ENCODE results near the gene UPF2. TPM values are rescaled to one million over a fixed set of nuclear protein-coding genes. Genes with fewer than 3 reads are reported as not detected.

UPF2 gene
- polyA plus RNA-seq, 1 donor = 21.3 TPM

GRCh38 chr10:11881477-11882417 is 160.9 kb downstream of the UPF2 start:
- no peak for DNase-seq (ENCODE audit: low read depth)

GRCh38 chr10:11881030-11881476 is 161.6 kb downstream of the UPF2 start:
- no peak for DNase-seq (ENCODE audit: low read depth)

GRCh38 chr10:11880151-11881029 is 162.2 kb downstream of the UPF2 start:
- DNase-seq (ENCODE audit: low read depth) = no peak

GRCh38 chr10:11879387-11880094 is 163.1 kb downstream of the UPF2 start:
- DNase-seq (ENCODE audit: low read depth) = no peak

GRCh38 chr10:11878776-11879175 is 163.8 kb downstream of the UPF2 start:
- no peak for DNase-seq (ENCODE audit: low read depth)

- no peak for DNase-seq (ENCODE audit: low read depth)
These were observed 165.1 kb downstream of the UPF2 start for GRCh38 chr10:11877591-11877905.

GRCh38 chr10:11876805-11877590 is 165.6 kb downstream of the UPF2 start:
- no peak for DNase-seq (ENCODE audit: low read depth)

- DNase-seq (ENCODE audit: low read depth) = no peak
These were observed 166.3 kb downstream of the UPF2 start for GRCh38 chr10:11876324-11876723.

GRCh38 chr10:11875494-11876281 is 166.9 kb downstream of the UPF2 start:
- DNase-seq (ENCODE audit: low read depth) = no peak

GRCh38 chr10:11874568-11875493 is 167.8 kb downstream of the UPF2 start:
- no peak for DNase-seq (ENCODE audit: low read depth)

GRCh38 chr10:11871466-11871865 is 171.1 kb downstream of the UPF2 start:
- no peak for DNase-seq (ENCODE audit: low read depth)

- DNase-seq (ENCODE audit: low read depth) = no peak
These were observed 171.7 kb downstream of the UPF2 start for GRCh38 chr10:11870900-11871400.

GRCh38 chr10:11870461-11870780 is 172.2 kb downstream of the UPF2 start:
- no peak for DNase-seq (ENCODE audit: low read depth)

Other genes with a start within 250 kb of the UPF2 start
- gene PROSER2, start 219.5 kb downstream of the UPF2 start, polyA plus RNA-seq (ENCODE audit: insufficient read length) = 4.7 TPM
- 10.0 TPM for gene DHTKD1, start 26.1 kb upstream of the UPF2 start, polyA plus RNA-seq (ENCODE audit: insufficient read length)
- gene SEC61A2, start 86.9 kb upstream of the UPF2 start, polyA plus RNA-seq (ENCODE audit: insufficient read length) = 11.7 TPM
- gene NUDT5, start 153.1 kb upstream of the UPF2 start, polyA plus RNA-seq (ENCODE audit: insufficient read length) = 21.7 TPM
- 81.3 TPM for gene CDC123, start 153.4 kb upstream of the UPF2 start, polyA plus RNA-seq (ENCODE audit: insufficient read length)